ENCODE measurements around the gene COL25A1. TPM values are rescaled to one million over a fixed set of nuclear protein-coding genes. Genes with fewer than 3 reads are reported as not detected.

COL25A1 gene
- total RNA-seq, 2 experiments from 2014 or later: 0.36 TPM; not detected in 1

DNA sequence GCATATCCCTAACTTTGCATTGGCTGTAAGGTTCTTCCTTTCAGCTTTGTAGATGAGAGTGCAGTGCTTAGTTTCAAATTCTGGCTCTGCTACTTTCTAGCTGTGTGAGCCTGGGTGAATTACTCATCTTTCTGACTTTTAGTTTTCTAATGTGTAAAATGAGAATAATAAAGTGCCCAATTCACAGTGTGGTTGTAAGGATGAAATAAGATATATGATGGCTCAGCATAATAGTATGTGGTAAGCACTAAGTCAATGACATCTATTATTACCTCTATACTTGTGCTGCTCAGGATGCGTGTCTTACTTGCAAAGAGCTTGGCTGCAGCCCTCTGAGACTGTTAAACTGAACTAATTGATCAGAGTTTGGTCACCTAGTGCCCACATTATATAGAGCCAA, 509.0 kb downstream of the COL25A1 start:
- Mint-ChIP-seq H3K4me3 (no peak overlapping the region), H3K4me1 (no peaks in the 10 kb centered on the region), H3K9me3 (no peaks in the 10 kb centered on the region), H3K27me3 (no peaks in the 10 kb centered on the region), H3K27ac (no peak overlapping the region), H3K36me3 (no peaks in the 10 kb centered on the region)
- DNase-seq: no peak

DNA sequence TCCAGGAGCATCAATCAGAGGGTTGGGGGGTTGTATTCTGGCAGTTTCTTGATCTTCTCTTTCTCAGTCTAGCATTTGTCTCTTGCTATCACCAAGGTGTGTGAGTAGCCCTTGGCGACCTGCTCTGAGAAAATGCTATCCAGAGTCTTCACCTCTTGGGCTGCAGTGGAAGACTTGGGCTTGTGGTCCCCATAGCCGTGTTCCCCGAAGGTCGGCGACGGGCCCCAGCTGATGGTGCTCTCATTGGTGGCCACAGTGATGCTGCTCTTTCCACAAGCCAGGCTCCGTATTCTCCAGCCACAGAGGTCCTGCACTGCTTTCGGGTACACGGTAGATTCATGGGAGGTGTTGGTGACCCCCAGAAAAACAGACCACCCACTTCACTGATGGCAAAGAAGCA, 513.7 kb downstream of the COL25A1 start:
- Mint-ChIP-seq H3K27me3 (no peaks in the 10 kb centered on the region), H3K4me3 (no peak overlapping the region), H3K4me1 (no peaks in the 10 kb centered on the region), H3K36me3 (no peaks in the 10 kb centered on the region), H3K9me3 (no peaks in the 10 kb centered on the region), H3K27ac (no peak overlapping the region)
- DNase-seq: no peak

DNA sequence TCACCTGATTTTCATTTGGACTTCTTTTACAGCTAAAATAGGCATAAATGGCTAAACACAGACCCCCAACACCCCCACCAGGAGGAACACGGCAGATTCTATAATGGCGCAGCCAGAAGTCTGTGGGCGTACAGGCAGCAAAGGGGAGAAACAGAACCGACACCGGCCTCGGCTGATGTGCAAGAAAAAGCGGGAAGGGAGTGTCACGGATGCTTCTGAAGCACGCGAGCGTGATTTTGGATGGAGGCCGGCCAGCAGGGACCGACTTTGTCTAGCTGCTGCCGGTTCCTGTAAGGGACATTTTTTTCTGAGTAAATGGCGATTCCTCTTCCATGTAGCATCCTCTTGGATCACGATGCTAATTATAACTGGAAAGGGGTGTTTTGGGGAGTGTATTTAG, 514.7 kb downstream of the COL25A1 start:
- Mint-ChIP-seq H3K4me1 (no peaks in the 10 kb centered on the region), H3K4me3 (no peak overlapping the region), H3K27me3 (no peaks in the 10 kb centered on the region), H3K36me3 (no peaks in the 10 kb centered on the region), H3K27ac (no peak overlapping the region), H3K9me3 (no peaks in the 10 kb centered on the region)
- DNase-seq: no peak

DNA sequence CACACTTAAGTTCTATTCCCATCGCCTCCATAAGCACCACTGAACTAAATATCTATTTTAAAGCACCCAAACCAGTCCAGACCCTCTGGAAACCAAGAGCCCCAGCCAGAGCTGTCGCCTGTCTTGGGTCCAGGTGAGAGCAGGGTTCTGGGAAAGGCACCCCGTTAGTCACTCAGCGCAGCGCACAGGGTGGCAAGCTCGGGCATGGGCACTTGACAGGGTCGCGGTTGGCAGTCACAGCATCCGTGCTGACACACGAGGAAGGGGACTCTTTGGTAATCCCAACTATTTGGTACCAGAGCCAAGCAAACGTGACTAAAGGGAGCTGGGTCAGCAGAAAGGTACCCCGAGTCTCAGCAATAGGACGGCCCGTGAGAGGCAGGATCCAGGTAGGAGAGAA, 515.4 kb downstream of the COL25A1 start:
- H3K36me3 Mint-ChIP-seq: no peaks in the 10 kb centered on the region
- H3K4me3 Mint-ChIP-seq: no peak overlapping the region
- H3K27ac Mint-ChIP-seq: no peak overlapping the region
- H3K9me3 Mint-ChIP-seq: no peaks in the 10 kb centered on the region
- no peaks in the 10 kb centered on the region for H3K27me3 Mint-ChIP-seq
- no peaks in the 10 kb centered on the region for H3K4me1 Mint-ChIP-seq
- DNase-seq: no peak

DNA sequence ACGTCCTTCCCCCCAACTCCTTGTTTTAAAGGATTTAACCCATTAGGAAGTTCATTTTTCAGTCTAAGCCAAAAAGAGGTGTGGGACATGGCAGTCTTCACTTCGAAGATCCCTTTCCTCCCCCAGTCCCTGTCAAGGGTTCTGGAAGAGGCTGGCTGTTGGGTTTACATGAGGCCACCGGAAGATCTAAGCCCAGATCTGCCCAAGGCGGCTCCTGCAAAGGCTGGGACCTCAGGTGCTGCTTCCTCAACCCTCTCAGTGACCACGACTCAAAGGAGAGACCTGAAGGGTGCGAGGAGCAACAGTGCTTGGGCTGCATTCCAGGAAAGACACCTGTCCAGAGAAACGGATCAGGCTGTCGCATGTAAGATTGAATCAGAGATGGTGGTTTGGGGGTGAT, 516.1 kb downstream of the COL25A1 start:
- no peaks in the 10 kb centered on the region for H3K4me1 Mint-ChIP-seq
- H3K27ac Mint-ChIP-seq: no peak overlapping the region
- no peaks in the 10 kb centered on the region for H3K27me3 Mint-ChIP-seq
- no peak overlapping the region for H3K4me3 Mint-ChIP-seq
- H3K9me3 Mint-ChIP-seq: no peaks in the 10 kb centered on the region
- no peaks in the 10 kb centered on the region for H3K36me3 Mint-ChIP-seq
- DNase-seq: no peak

DNA sequence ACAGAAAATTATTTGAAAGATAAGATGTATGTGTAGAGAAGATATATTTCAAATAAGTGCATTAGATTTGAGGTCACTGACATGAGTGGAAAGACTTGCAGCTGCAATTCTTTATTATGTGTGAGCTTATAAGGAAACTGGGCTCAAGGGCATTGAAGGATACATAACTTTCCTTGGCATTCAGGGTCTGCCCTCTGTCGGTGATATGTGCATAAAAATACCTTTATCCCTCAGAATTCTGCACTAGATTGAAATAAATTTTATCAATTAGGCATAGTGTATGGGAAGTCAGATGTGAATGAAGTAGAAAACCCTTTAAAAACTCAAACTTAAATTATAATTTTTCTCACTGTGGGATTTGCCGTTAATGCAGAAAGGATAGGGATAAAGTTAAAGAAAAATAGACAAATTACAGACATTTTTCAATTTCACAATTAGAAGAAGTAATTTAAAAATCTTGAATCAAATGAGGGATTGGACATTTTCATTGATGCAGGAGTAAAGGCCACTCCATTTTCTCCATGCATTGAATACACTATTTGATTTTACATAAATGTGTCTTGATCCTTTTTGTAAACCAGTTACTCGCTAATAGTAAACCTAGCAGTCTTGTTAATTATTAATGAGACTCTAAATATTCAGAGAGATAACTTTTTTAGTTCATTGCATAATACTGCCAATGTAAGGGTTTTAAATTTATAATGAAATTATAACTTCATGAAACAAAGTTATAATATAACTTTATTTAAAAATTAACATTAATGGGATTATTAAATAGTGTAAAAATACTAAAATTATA, 518.6 kb downstream of the COL25A1 start:
- no peak for DNase-seq
- no peaks in the 10 kb centered on the region for H3K27me3 Mint-ChIP-seq
- H3K4me1 Mint-ChIP-seq: no peaks in the 10 kb centered on the region
- no peaks in the 10 kb centered on the region for H3K9me3 Mint-ChIP-seq
- H3K36me3 Mint-ChIP-seq: no peaks in the 10 kb centered on the region
- no peak overlapping the region for H3K27ac Mint-ChIP-seq
- H3K4me3 Mint-ChIP-seq: no peak overlapping the region

DNA sequence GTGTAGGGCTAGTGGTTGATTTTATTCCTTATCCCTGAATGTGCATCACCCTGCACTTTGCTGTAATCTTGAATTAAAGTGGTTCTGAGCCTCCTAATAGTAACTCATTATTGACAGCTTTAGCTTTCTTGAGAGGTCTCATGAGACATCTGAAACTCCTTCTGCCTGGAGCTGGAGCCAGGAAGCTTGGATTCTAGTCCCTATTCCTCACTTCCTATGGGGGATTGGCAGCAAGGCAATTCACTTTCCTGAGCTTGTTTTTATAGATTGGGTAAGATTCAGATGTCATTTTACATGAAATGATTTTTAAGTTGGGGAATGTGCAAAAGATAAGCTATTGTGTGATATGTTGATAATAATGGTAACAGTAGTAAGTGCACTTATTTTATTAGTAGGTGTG, 522.5 kb downstream of the COL25A1 start:
- no peak overlapping the region for H3K4me3 Mint-ChIP-seq
- no peaks in the 10 kb centered on the region for H3K36me3 Mint-ChIP-seq
- no peak for DNase-seq
- H3K27ac Mint-ChIP-seq: no peak overlapping the region
- no peaks in the 10 kb centered on the region for H3K9me3 Mint-ChIP-seq
- no peaks in the 10 kb centered on the region for H3K4me1 Mint-ChIP-seq
- peaks cover 13% of the 10 kb centered on the region for H3K27me3 Mint-ChIP-seq

DNA sequence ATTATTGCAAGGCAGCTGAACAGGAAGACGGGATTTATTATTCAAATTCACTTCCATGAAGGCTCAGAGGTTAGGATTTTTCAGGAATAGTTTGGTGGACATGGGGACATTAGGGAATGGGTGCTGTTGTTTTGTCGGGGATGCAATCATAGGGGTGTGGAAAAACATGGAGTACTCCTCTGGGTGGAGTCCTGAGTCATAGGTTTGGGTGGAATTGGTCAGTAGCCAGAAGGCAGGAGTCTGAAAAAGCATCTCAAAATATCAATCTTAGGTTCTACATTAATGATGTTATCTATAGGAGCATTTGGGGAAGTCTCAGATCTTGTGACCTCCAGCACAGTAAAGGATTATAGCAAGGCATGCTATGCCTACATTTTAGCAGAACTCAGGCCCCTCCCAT, 525.1 kb downstream of the COL25A1 start:
- Mint-ChIP-seq H3K27ac (no peak overlapping the region), H3K27me3 (peaks cover 13% of the 10 kb centered on the region), H3K4me3 (no peak overlapping the region), H3K9me3 (no peaks in the 10 kb centered on the region), H3K4me1 (no peaks in the 10 kb centered on the region), H3K36me3 (no peaks in the 10 kb centered on the region)
- no peak for DNase-seq

DNA sequence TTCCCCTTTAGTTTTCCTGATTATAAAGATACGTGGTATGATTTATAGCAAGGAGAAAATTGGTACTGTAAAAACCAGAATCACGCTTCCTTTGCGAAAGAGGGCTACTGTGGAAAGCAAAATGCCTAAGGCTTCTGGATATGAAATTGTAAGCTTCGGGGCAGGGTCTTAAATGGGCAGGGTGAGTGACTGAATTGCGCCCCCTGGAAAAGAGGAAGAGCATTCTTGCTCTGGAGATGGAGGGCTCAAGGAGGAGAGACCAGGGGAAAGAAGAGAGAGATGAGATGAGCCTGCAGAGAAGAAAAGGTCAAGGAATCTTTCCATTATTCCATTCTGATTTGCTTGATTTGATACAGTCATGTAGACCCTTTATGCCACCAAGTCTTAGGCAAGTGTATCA, 526.5 kb downstream of the COL25A1 start:
- Mint-ChIP-seq H3K27me3 (peaks cover 13% of the 10 kb centered on the region), H3K4me3 (no peak overlapping the region), H3K9me3 (no peaks in the 10 kb centered on the region), H3K4me1 (no peaks in the 10 kb centered on the region), H3K27ac (no peak overlapping the region), H3K36me3 (no peaks in the 10 kb centered on the region)
- DNase-seq: no peak

DNA sequence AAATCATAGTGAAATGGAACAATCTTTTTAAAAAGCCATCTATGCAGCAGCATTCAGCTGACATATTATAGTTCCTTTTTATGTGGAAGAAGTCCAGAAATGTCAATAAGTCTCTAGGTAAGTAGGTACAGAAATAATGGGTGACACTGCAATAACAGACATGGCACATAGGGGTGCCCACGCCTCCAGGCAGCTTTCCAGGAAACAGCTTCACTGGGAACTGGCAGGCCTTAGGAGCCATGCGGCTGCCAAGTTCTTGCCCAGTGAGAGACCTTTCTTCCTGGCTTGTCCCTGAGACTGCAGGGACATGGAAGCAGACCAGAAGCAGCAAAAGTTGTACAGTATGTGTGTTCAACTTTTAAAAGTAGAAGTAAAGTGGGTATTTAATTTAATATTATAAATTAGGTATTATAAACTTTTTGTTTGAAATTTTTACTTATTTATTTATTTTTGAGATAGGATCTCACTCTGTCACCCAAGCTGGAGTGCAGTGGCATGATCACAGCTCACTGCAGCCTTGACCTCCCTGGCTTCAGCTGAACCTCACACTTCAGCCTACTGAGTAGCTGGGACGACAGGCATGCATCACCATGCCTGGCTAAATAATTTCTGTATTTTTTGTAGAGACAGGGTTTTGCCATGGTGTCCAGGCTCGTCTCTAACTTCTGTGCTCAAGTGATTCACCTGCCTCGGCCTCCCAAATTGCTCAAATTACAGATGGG, 527.5 kb downstream of the COL25A1 start:
- no peaks in the 10 kb centered on the region for H3K9me3 Mint-ChIP-seq
- no peak overlapping the region for H3K27ac Mint-ChIP-seq
- H3K4me3 Mint-ChIP-seq: no peak overlapping the region

DNA sequence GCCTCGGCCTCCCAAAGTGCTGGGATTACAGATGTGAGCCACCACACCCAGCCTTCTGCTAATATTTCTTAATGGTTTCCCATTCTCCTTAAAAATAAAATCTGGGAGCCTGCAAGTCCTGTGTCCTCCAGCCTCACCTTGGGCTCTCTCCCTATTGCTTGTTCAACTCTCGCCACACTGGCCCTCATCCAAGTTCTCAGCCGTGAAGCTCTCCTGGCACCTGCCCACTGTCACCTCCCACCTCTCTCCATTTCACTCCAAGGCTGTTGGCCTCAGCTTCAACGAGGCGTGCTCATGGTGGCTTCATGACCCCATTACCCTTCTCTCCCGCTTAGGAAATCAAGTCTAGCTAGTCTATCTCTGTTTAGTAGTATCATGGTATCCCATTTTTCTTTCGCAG, 530.1 kb downstream of the COL25A1 start:
- Mint-ChIP-seq H3K9me3 (no peaks in the 10 kb centered on the region), H3K4me3 (no peak overlapping the region), H3K4me1 (no peaks in the 10 kb centered on the region), H3K27ac (no peak overlapping the region), H3K36me3 (no peaks in the 10 kb centered on the region), H3K27me3 (peaks cover 11% of the 10 kb centered on the region)
- no peak for DNase-seq

More for the DNA sequence above, 527.5 kb downstream of the COL25A1 start:
- peaks cover 13% of the 10 kb centered on the region for H3K27me3 Mint-ChIP-seq
- no peaks in the 10 kb centered on the region for H3K36me3 Mint-ChIP-seq
- H3K4me1 Mint-ChIP-seq: no peaks in the 10 kb centered on the region
- DNase-seq: no peak

DNA sequence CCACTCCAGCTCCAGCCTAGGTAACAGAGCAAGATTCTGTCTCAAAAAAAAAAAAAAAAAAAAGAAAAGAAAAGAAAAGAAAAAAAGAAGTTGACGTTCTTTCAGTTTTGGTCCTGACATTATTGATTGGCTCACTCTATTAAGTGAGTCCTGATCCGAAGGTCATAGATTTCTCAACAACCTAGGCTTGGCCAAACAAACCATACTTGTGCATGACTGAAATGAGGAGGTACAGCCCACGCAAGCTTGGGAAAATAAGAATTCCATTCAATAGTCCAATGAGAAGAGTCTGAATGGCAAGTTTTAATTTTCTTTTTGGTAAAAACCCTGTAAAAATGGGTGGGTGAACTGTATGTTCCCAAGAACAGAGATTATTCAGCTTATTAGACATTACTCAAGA, 536.4 kb downstream of the COL25A1 start:
- H3K27me3 Mint-ChIP-seq: peaks cover 38% of the 10 kb centered on the region
- peaks cover 4% of the 10 kb centered on the region for H3K4me1 Mint-ChIP-seq

DNA sequence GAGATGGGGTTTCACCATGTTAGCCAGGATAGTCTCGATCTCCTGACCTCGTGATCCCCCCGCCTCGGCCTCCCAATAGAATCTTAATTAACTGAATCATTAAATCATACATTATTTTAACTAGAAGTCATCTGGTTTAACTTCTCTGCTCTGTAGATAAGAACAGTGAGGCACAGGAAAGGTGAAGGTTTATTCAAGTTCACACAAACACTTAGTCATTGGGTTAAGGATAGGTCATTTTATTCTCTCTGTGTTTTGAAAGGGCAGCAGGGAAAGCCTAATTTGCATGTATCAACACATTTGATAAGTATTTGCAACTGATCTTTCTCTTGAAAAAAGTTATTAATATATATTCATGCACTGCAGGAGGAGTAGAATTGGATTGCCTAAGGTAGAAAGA, 538.5 kb downstream of the COL25A1 start:
- Mint-ChIP-seq H3K9me3 (no peaks in the 10 kb centered on the region), H3K4me1 (peaks cover 4% of the 10 kb centered on the region), H3K4me3 (no peak overlapping the region), H3K27me3 (peaks cover 54% of the 10 kb centered on the region), H3K36me3 (no peaks in the 10 kb centered on the region), H3K27ac (no peak overlapping the region)
- DNase-seq: no peak

More for the DNA sequence above, 536.4 kb downstream of the COL25A1 start:
- Mint-ChIP-seq H3K9me3 (no peaks in the 10 kb centered on the region), H3K36me3 (no peaks in the 10 kb centered on the region), H3K27ac (no peak overlapping the region), H3K4me3 (no peak overlapping the region)
- no peak for DNase-seq

DNA sequence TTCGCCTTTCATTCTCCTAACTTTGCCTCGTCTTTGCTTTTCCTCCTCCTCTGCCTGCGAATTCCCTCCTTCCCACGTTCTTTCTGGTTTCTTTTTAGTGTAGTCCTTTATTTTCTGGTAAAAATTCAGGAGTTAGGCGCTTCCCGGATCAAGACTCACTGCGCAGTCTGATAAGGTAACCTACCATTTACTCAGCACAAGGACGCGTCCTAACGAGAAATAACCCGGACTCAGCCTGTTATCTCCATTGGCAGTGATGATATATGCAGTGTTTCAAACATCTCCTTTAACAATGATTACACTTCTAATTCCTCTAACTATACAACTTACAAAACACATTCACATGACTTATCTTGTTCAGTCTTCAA, 539.2 kb downstream of the COL25A1 start:
- H3K9me3 Mint-ChIP-seq: no peaks in the 10 kb centered on the region
- H3K4me1 Mint-ChIP-seq: peaks cover 4% of the 10 kb centered on the region
- no peaks in the 10 kb centered on the region for H3K36me3 Mint-ChIP-seq
- H3K27me3 Mint-ChIP-seq: peaks cover 58% of the 10 kb centered on the region
- H3K4me3 Mint-ChIP-seq: peak overlapping the region; percentile 71
- DNase-seq: no peak
- H3K27ac Mint-ChIP-seq: no peak overlapping the region

DNA sequence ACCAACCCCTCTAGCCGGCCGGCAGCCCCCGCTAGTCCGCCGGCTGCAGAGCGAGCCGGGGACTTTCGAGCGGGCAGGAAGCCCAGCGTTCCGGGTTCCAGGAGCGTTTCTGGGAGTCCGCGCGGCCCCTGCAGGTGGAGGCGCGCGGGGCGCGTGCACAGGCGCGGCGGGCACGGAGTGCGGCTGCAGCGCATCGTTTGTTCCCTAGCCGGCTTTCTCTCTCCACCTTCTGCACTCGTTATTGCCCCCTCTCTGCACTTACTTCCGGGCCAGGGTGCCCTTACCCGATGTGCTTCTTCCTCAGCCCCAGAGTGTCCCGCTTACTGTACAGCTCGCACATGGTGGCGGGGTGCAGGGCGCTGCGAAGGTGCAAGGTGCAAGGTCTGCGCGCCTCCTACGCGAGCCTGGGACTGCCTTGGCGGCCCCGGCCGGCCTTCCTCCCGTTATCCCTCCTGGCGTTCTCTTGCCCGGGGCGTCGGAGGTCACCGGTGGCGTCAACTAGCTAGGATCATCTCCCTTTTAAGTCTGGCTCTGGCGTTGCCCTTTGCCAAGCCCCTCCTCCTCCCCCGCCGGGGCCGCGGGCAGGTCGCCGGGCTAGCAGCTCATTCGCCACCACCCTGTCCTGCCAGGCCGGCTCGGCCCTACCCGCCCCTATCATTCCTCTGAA, 539.8 kb downstream of the COL25A1 start, which contains the start of gene ETNPPL:
Gene ETNPPL, minus strand, starts transcription at position 495 of the 667 bp plus-strand sequence. Its CDS starts 155 bp downstream, at position 340.
- DNase-seq: peak; percentile 45
- Mint-ChIP-seq H3K4me1 (peaks cover 4% of the 10 kb centered on the region), H3K27me3 (peaks cover 58% of the 10 kb centered on the region), H3K27ac (no peak within 1 kb of the TSS), H3K36me3 (no peaks in the 10 kb centered on the region), H3K9me3 (no peaks in the 10 kb centered on the region), H3K4me3 (peak within 1 kb of the TSS; percentile 71)
